Heart right ventricle (tissue), 16 donors: Measurements from ENCODE around the gene CNPY2. TPM values are rescaled to one million over a fixed set of nuclear protein-coding genes. Genes with fewer than 3 reads are reported as not detected.
"Not testable (repeated sequence)": the region's sequence is repeated elsewhere in the genome, so short reads cannot be mapped to it uniquely, and the experiment has no call there.

ENCODE experiments used
- ATAC-seq, 8 donors: fragments of 200-7000 bp; cut with Tn5 transposase; one replicate each; pipeline ENCODE4 v1.9.1; 2020; ENCODE audit warnings: mild to moderate bottlenecking in 8 of 8, moderate library complexity in 8 of 8, moderate number of reproducible peaks in 1 of 8
- DNase-seq, 2 donors: peaks; one replicate each; pipeline ENCODE4 v3.0.0-alpha.2; 2020
- H3K27ac ChIP-seq, 10 donors: fragments of 200-600 bp; sonication (generic) in 2 of 10; one replicate each; pipeline versions ENCODE4 v1.5.0 to v1.8.0; 2020 to 2022; ENCODE audit warnings: mild to moderate bottlenecking in 3 of 10
- H3K27me3 ChIP-seq, 7 donors: fragments of 200-600 bp; one replicate each; pipeline ENCODE4 v1.8.0; 2021 to 2022; ENCODE audit warnings: mild to moderate bottlenecking in 2 of 7
- H3K36me3 ChIP-seq, 9 donors: fragments of 200-600 bp; sonication (generic) in 1 of 9; one replicate each; pipeline versions ENCODE4 v1.5.0 to v1.8.0; 2020 to 2022; ENCODE audit warnings: mild to moderate bottlenecking in 2 of 9
- H3K4me1 ChIP-seq, 9 donors: fragments of 200-600 bp; sonication (generic) in 1 of 9; one replicate each; pipeline versions ENCODE4 v1.5.0 to v1.8.0; 2020 to 2022; ENCODE audit warnings: mild to moderate bottlenecking in 4 of 9
- H3K4me3 ChIP-seq, 10 donors: fragments of 200-600 bp; sonication (generic) in 2 of 10; one replicate each; pipeline versions ENCODE4 v1.5.0 to v1.8.0; 2020 to 2022; ENCODE audit warnings: mild to moderate bottlenecking in 7 of 10, moderate library complexity in 2 of 10
- H3K9me3 ChIP-seq, 11 donors: fragments of 200-600 bp in 10 of 11; sonication (generic) in 2 of 11; one replicate each; pipeline versions ENCODE4 v1.5.0 to v1.8.0; 2013 to 2022; ENCODE audit warnings: mild to moderate bottlenecking in 2 of 11, control low read depth in 1 of 11, moderate library complexity in 1 of 11
- WGBS, 2 donors: extraction: QIAGEN DNeasy Blood & Tissue Kit; methylation state at CpG; one replicate each; pipeline ENCODE4 v1.1.7; 2013; ENCODE audit warnings: inconsistent platforms in 1 of 2; 5-methylcytosine and 5-hydroxymethylcytosine counted together
- intact Hi-C, 10 donors: fragments of 100-400 bp; cut with DNase I; formaldehyde crosslinking; loops; one replicate each; pipeline versions ENCODE4 v1.11.1 to v1.14.2; 2022
- polyA plus RNA-seq, 2 donors: library from polyadenylated mRNA; stranded (reverse); fragments of 200-250 nt; gene quantifications; one replicate each; pipeline ENCODE4 v1.2.3, GENCODE V29; 2013
- total RNA-seq, 10 donors: library from RNA; stranded (reverse); fragmentation: NEBNext Ultra II Directional in 3 of 10; extraction: Animal tissue kit (Norgen Biotek cat#: 25700) in 3 of 10; gene quantifications; one replicate each; pipeline versions ENCODE4 v1.2.1 to v1.2.4, GENCODE V29; 2021 to 2023
- TF ChIP-seq, protein P1 (sequence below), 9 donors: fragments of 200-600 bp; sonication (generic) in 2 of 9; IDR thresholded peaks; one replicate each; pipeline versions ENCODE4 v1.5.0 to v1.8.0; 2021 to 2022; ENCODE audit warnings: antibody characterized with exemption in 9 of 9, mild to moderate bottlenecking in 5 of 9, moderate library complexity in 1 of 9
- donor health status: Arrhythmogenic right ventricular cardiomyopathy.
- donor health status: ischemic (EF 13 %, LVEDD 7.1; RV severe dilation, severe dysfunction).
- donor health status: healthy with polysubstance abuse.
- donor health status: DM: no; HTN: yes; CAD: no.
- donor health status: DM: no; HTN: no; CAD: no.
- donor health status: ischemic (EF 25% LVEDD 6.9; RV normal size, moderate dysfunction).
- donor health status: ischemic (EF 25% LVEDD 5.7; RV mildly dilated, moderate dysfunction).
- donor health status: healthy.
- donor health status: DM: yes; HTN: yes; CAD: no.
- donor health status: Ischemic cardiomyopathy.
- donor health status: ischemic (EF 35%, LVEDD 5.7; RV mildly dilated, moderate dysfunction).
- donor health status: nonischemic (EF 11% LVEDD 7.7; RV severe dilation, severe dysfunction).
- donor health status: DM: yes; HTN: yes; CAD: no.
- donor health status: PGD.
- donor health status: ischemic (EF 29% LVEDD 5.4; RV normal size, mild dysfunction).
- donor health status: nonischemic (EF 23%, LVEDD 6.1; RV moderate dilation, normal function).

The CNPY2 gene
- total and polyA plus RNA-seq, 12 donors: 22.3 to 88.2 (median 40.5) TPM

- H3K36me3 ChIP-seq: peaks cover 0 to 100% (median 72%) of the 10 kb centered on the region in 9 donors
- ATAC-seq (no peak), DNase-seq (no peak)
- no peak overlapping the region for H3K4me3 ChIP-seq
- WGBS, 2 donors: 88 to 90% methylated on average over 6 of the region's 6 CpGs
- TF ChIP-seq, protein P1, sequence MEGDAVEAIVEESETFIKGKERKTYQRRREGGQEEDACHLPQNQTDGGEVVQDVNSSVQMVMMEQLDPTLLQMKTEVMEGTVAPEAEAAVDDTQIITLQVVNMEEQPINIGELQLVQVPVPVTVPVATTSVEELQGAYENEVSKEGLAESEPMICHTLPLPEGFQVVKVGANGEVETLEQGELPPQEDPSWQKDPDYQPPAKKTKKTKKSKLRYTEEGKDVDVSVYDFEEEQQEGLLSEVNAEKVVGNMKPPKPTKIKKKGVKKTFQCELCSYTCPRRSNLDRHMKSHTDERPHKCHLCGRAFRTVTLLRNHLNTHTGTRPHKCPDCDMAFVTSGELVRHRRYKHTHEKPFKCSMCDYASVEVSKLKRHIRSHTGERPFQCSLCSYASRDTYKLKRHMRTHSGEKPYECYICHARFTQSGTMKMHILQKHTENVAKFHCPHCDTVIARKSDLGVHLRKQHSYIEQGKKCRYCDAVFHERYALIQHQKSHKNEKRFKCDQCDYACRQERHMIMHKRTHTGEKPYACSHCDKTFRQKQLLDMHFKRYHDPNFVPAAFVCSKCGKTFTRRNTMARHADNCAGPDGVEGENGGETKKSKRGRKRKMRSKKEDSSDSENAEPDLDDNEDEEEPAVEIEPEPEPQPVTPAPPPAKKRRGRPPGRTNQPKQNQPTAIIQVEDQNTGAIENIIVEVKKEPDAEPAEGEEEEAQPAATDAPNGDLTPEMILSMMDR (IDR thresholded peaks at IDR 0.05): no peak
- peaks cover 0 to 16% (median 13%) of the 10 kb centered on the region in 9 donors for H3K4me1 ChIP-seq
- H3K27me3 ChIP-seq: no peaks in the 10 kb centered on the region
- intact Hi-C loops: no loop called here
- H3K9me3 ChIP-seq: no peaks in the 10 kb centered on the region
- no peak overlapping the region for H3K27ac ChIP-seq
These were observed 33.8 kb downstream of the CNPY2 start for GRCh38 chr12:56282030-56282429.

DNA sequence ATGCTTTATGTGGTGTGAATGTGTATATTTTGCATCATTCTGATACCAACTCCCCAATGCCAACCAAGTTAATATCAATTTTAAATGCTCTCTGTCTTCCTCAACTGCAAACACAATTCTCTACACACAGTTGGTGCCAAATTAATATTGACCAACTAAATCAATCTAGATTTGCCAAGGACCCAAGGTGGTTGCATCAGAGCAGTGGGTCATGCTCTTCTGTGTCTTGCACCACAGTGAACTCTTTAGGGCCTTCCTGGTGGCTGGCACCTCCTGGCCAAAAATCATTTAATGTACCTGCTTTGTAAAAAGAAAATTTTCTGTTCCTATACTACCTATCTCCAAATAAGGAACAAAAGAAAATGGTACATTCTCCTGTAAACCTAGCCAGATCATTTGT is 34.9 kb downstream of the CNPY2 start:
- no peak overlapping the region for H3K27ac ChIP-seq
- DNase-seq: no peak
- H3K27me3 ChIP-seq: no peaks in the 10 kb centered on the region
- H3K36me3 ChIP-seq: peaks cover 0 to 100% (median 73%) of the 10 kb centered on the region in 9 donors
- H3K4me3 ChIP-seq: no peak overlapping the region
- TF ChIP-seq, protein P1 (IDR thresholded peaks at IDR 0.05): no peak
- no peaks in the 10 kb centered on the region for H3K9me3 ChIP-seq
- peaks cover 0 to 4% (median 2%) of the 10 kb centered on the region in 9 donors for H3K4me1 ChIP-seq
- intact Hi-C loops: no loop called here
- ATAC-seq: no peak

- Histone ChIP-seq H3K4me1 (no peaks in the 10 kb centered on the region), H3K36me3 (peaks cover 3 to 100% (median 82%) of the 10 kb centered on the region in 9 donors), H3K9me3 (no peaks in the 10 kb centered on the region), H3K4me3 (no peak overlapping the region), H3K27ac (no peak overlapping the region), H3K27me3 (no peaks in the 10 kb centered on the region)
- ATAC-seq (no peak), DNase-seq (no peak)
- TF ChIP-seq, protein P1 (IDR thresholded peaks at IDR 0.05): no peak
- intact Hi-C loops: no loop called here
- 98% methylated on average over 3 of the region's 3 CpGs for WGBS, 2 donors
These were observed 36.9 kb downstream of the CNPY2 start for GRCh38 chr12:56278905-56279304.

DNA sequence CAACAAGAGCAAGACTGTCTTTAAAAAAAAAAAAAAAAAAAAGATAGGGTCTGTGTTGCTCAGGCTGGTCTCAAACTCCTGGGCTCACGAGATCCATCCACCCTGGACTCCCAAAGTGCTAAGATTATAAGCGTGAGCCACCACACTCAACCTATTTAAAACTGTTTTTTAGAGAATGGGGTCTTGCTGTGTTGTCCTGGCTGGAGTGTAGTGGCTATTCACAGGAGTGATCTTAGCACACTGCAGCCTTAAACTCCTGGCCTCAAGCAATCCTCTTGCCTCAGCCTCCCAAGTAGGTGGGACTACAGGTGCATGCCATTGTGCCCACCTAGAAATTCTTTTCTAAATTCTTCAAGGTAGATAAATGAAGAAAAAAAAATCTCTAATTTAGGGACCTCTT is 41.5 kb downstream of the CNPY2 start:
- intact Hi-C loops: no loop called here
- DNase-seq (no peak), ATAC-seq (no peak)
- no peaks in the 10 kb centered on the region for H3K9me3 ChIP-seq
- peaks cover 3 to 100% (median 69%) of the 10 kb centered on the region in 9 donors for H3K36me3 ChIP-seq
- peaks cover 0 to 32% (median 15%) of the 10 kb centered on the region in 9 donors for H3K4me1 ChIP-seq
- 96 to 99% methylated on average over 2 of the region's 2 CpGs for WGBS, 2 donors
- TF ChIP-seq, protein P1 (IDR thresholded peaks at IDR 0.05): no peak
- no peak overlapping the region for H3K27ac ChIP-seq
- H3K27me3 ChIP-seq: no peaks in the 10 kb centered on the region
- H3K4me3 ChIP-seq: no peak overlapping the region

DNA sequence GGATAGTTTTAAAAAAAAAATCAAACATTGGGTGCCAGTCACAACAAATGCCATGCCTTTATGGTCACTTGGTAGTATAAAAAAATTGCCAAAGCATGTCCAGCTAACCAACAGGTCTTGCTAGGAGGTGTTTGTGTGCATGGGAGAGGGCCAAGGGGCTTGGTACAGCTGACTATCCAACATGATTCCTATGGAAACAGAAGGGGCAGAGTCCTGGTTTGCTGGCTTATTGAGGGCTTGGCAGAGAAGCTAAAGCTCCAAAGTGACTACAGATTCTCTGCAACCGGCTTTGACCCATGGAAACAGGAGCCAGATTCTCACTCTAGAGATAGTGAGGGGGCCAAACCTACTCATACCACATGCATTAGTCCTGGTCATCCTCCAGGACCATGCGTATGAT is 43.3 kb downstream of the CNPY2 start:
- peak in 3 of 8 donors; percentile 9 to 36 (median 12) for ATAC-seq
- Histone ChIP-seq H3K36me3 (peaks cover 3 to 91% (median 52%) of the 10 kb centered on the region in 9 donors), H3K27ac (peak overlapping the region in 5 of 10 donors; percentile 13 to 98 (median 83)), H3K4me1 (peaks cover 5 to 49% (median 24%) of the 10 kb centered on the region in 9 donors)
- 50 to 68% methylated on average over 2 of the region's 2 CpGs for WGBS, 2 donors
- H3K27me3 ChIP-seq, H3K4me3 ChIP-seq, H3K9me3 ChIP-seq, intact Hi-C loops, DNase-seq: not testable (repeated sequence)
